GM23338 (cell line): ENCODE data around the gene RAB11B. TPM values are rescaled to one million over a fixed set of nuclear protein-coding genes. Genes with fewer than 3 reads are reported as not detected.

Source experiments
- ATAC-seq: fragments of 200-7000 bp; cut with Tn5 transposase; 3 replicates; pipeline ENCODE4 v1.9.1; 2020
- DNase-seq: peaks from one replicate; pipeline ENCODE4 v3.0.0-alpha.2; 2015; ENCODE audit warnings: low spot score
- H2AFZ ChIP-seq: fragments of 200-600 bp; sonication (generic); 2 replicates; pipeline ENCODE4 v1.8.0; 2016; ENCODE audit warnings: antibody characterized with exemption, mild to moderate bottlenecking, moderate library complexity
- H3F3A ChIP-seq: fragments of 200-600 bp; sonication (generic); replicated peaks from 2 replicates; pipeline ENCODE4 v1.8.0; 2017; ENCODE audit warnings: antibody characterized with exemption, mixed run types, low read depth
- H3K27ac ChIP-seq: fragments of 200-600 bp; sonication (generic); 2 replicates; pipeline ENCODE4 v1.6.1; 2016; ENCODE audit warnings: low read depth
- H3K27me3 ChIP-seq: fragments of 200-600 bp; sonication (generic); 2 replicates; pipeline ENCODE4 v1.8.0; 2016; ENCODE audit warnings: mild to moderate bottlenecking, mixed run types, moderate library complexity; ENCODE audit not compliant: insufficient read depth
- H3K36me3 ChIP-seq: fragments of 200-600 bp; sonication (generic); 2 replicates; pipeline ENCODE4 v1.8.0; 2016; ENCODE audit warnings: mild to moderate bottlenecking; ENCODE audit not compliant: insufficient read depth
- H3K4me1 ChIP-seq: fragments of 200-600 bp; sonication (generic); 2 replicates; pipeline ENCODE4 v1.8.0; 2016; ENCODE audit warnings: mild to moderate bottlenecking, moderate library complexity; ENCODE audit not compliant: insufficient read depth
- H3K4me2 ChIP-seq: fragments of 200-600 bp; sonication (generic); 2 replicates; pipeline ENCODE4 v1.7.1; 2017; ENCODE audit warnings: mixed run types
- H3K4me3 ChIP-seq: fragments of 200-600 bp; sonication (generic); 2 replicates; pipeline ENCODE4 v1.6.1; 2016; ENCODE audit warnings: mixed run types
- H3K79me2 ChIP-seq: fragments of 200-600 bp; sonication (generic); replicated peaks from 2 replicates; pipeline ENCODE4 v1.8.0; 2017; ENCODE audit warnings: mild to moderate bottlenecking; ENCODE audit not compliant: insufficient read depth
- H3K9me2 ChIP-seq: fragments of 200-600 bp; sonication (generic); 2 replicates; pipeline ENCODE4 v1.8.0; 2017; ENCODE audit not compliant: insufficient read depth
- H4K20me1 ChIP-seq: fragments of 200-600 bp; sonication (generic); replicated peaks from 2 replicates; pipeline ENCODE4 v1.8.0; 2017; ENCODE audit warnings: mild to moderate bottlenecking; ENCODE audit not compliant: insufficient read depth
- H3K27ac Mint-ChIP-seq: 2 replicates; pipeline ENCODE4 v1.8.0; 2020; ENCODE audit warnings: inconsistent platforms, mild to moderate bottlenecking, moderate library complexity, mixed read lengths
- H3K27me3 Mint-ChIP-seq: 3 replicates; pipeline ENCODE4 v1.8.0; 2022; ENCODE audit warnings: low read depth, mild to moderate bottlenecking, moderate library complexity, mixed read lengths, inconsistent platforms; ENCODE audit not compliant: insufficient read depth, poor library complexity
- H3K36me3 Mint-ChIP-seq: 3 replicates; pipeline ENCODE4 v1.8.0; 2021; ENCODE audit warnings: low read depth, mild to moderate bottlenecking, inconsistent platforms, moderate library complexity, mixed read lengths
- H3K4me1 Mint-ChIP-seq: 3 replicates; pipeline ENCODE4 v1.8.0; 2020; ENCODE audit warnings: mild to moderate bottlenecking, inconsistent platforms, mixed read lengths
- H3K4me3 Mint-ChIP-seq: 3 replicates; pipeline ENCODE4 v1.8.0; 2021; ENCODE audit warnings: moderate library complexity, mild to moderate bottlenecking, inconsistent platforms, mixed read lengths
- H3K9me3 Mint-ChIP-seq: 3 replicates; pipeline ENCODE4 v1.8.0; 2020; ENCODE audit warnings: moderate library complexity, mild to moderate bottlenecking, inconsistent platforms, mixed read lengths
- CREB1 ChIP-seq: fragments of 250-450 bp; sonication (Bioruptor Pico); IDR thresholded peaks from 2 replicates; pipeline ENCODE4 v1.5.0; 2020; ENCODE audit warnings: low read depth, mild to moderate bottlenecking, moderate library complexity
- CTCF ChIP-seq, 2 experiments: fragments of 200-600 bp in 1 of 2; sonication (generic) in 1 of 2; conservative IDR thresholded peaks; 2 replicates each; pipeline versions ENCODE4 v1.5.1 to v1.6.1; 2016 to 2017; ENCODE audit warnings: antibody characterized with exemption in 2 of 2, low read depth in 2 of 2, mild to moderate bottlenecking in 2 of 2, moderate library complexity in 1 of 2
- EZH2 ChIP-seq: fragments of 200-600 bp; sonication (generic); IDR thresholded peaks from one replicate; pipeline ENCODE4 v1.8.0; 2017; ENCODE audit warnings: antibody characterized with exemption, mild to moderate bottlenecking, low read depth; ENCODE audit not compliant: unreplicated experiment
- EZH2phosphoT487 ChIP-seq: fragments of 200-600 bp; sonication (generic); IDR thresholded peaks from one replicate; pipeline ENCODE4 v1.8.1; 2018; ENCODE audit warnings: antibody characterized with exemption; ENCODE audit not compliant: unreplicated experiment
- JUNB ChIP-seq: IDR thresholded peaks from one replicate; pipeline ENCODE4 v1.6.1; 2016; ENCODE audit warnings: antibody characterized with exemption; ENCODE audit not compliant: unreplicated experiment
- NANOG ChIP-seq: IDR thresholded peaks from 2 replicates; pipeline ENCODE4 v1.6.1; 2016; ENCODE audit warnings: antibody characterized with exemption, borderline replicate concordance
- POLR2AphosphoS5 ChIP-seq: IDR thresholded peaks from 2 replicates; pipeline ENCODE4 v1.6.1; 2016; ENCODE audit warnings: antibody characterized with exemption, low read depth
- STAT1 ChIP-seq: IDR thresholded peaks from one replicate; pipeline ENCODE4 v1.6.1; 2016; ENCODE audit warnings: antibody characterized with exemption; ENCODE audit not compliant: unreplicated experiment
- ZNF114 ChIP-seq: fragments of 250-450 bp; sonication (Bioruptor Pico); IDR thresholded peaks from 2 replicates; pipeline ENCODE4 v1.5.0; 2020; ENCODE audit warnings: mild to moderate bottlenecking, moderate library complexity
- ZNF331 ChIP-seq: fragments of 250-450 bp; sonication (Bioruptor Pico); IDR thresholded peaks from 2 replicates; pipeline ENCODE4 v1.5.0; 2020; ENCODE audit warnings: low read depth, mild to moderate bottlenecking, moderate library complexity
- ZNF462 ChIP-seq: fragments of 250-450 bp; sonication (Bioruptor Pico); IDR thresholded peaks from 2 replicates; pipeline ENCODE4 v1.5.0; 2020; ENCODE audit warnings: mild to moderate bottlenecking, moderate library complexity
- polyA plus RNA-seq: library from polyadenylated mRNA; unstranded; fragments of >200 nt; fragmentation: Nextera tagmentation; extraction: Ambion mirVana; gene quantifications from 2 replicates; pipeline ENCODE4 v1.2.1, GENCODE V29; 2016
- total RNA-seq: library from RNA; depleted of rRNA; stranded (reverse); fragments of >200 nt; shearing (Covaris generic); gene quantifications from 2 replicates; pipeline ENCODE4 v1.2.3, GENCODE V29; 2014
- TF ChIP-seq, protein P1 (sequence below): IDR thresholded peaks from 2 replicates; pipeline ENCODE4 v1.6.1; 2016; ENCODE audit warnings: antibody characterized with exemption
- TF ChIP-seq, protein P2 (sequence below): IDR thresholded peaks from one replicate; pipeline ENCODE4 v1.6.1; 2018; ENCODE audit warnings: antibody characterized with exemption; ENCODE audit not compliant: unreplicated experiment

Gene RAB11B
- total and polyA plus RNA-seq, 2 experiments from 2014 or later: 66.0 to 79.6 TPM

- Histone ChIP-seq H3K27me3 (no peaks in the 10 kb centered on the region), H3K4me2 (no peak overlapping the region), H3K27ac (no peak overlapping the region), H3K4me1 (no peaks in the 10 kb centered on the region), H3K9me2 (no peaks in the 10 kb centered on the region), H3F3A (0 out of 2 replicates have a peak, but pooled peaks cover 2% of the 10 kb centered on the region), H3K4me3 (no peak overlapping the region), H2AFZ (no peak overlapping the region), H3K36me3 (no peaks in the 10 kb centered on the region), H3K79me2 (peaks cover 4% of the 10 kb centered on the region; the same call in 1 of the 2 replicates), H4K20me1 (no peaks in the 10 kb centered on the region; the same call in 1 of the 2 replicates)
- Mint-ChIP-seq H3K4me1 (no peaks in the 10 kb centered on the region), H3K27me3 (peaks cover 8% of the 10 kb centered on the region), H3K9me3 (no peaks in the 10 kb centered on the region), H3K27ac (no peak overlapping the region), H3K4me3 (no peak overlapping the region), H3K36me3 (peaks cover 28% of the 10 kb centered on the region)
- TF ChIP-seq ZNF331 (CRISPR knock-in tag) (no peak), NANOG (no peak), EZH2phosphoT487 (no peak), POLR2AphosphoS5 (no peak), CTCF (conservative IDR thresholded peaks at IDR 0.05; ENCODE audit: low read depth in 2 of 2) (no peak), JUNB (no peak), ZNF462 (CRISPR knock-in tag) (no peak), EZH2 (no peak), STAT1 (no peak), ZNF114 (CRISPR knock-in tag) (no peak), CREB1 (CRISPR knock-in tag) (no peak)
- TF ChIP-seq, protein P1, sequence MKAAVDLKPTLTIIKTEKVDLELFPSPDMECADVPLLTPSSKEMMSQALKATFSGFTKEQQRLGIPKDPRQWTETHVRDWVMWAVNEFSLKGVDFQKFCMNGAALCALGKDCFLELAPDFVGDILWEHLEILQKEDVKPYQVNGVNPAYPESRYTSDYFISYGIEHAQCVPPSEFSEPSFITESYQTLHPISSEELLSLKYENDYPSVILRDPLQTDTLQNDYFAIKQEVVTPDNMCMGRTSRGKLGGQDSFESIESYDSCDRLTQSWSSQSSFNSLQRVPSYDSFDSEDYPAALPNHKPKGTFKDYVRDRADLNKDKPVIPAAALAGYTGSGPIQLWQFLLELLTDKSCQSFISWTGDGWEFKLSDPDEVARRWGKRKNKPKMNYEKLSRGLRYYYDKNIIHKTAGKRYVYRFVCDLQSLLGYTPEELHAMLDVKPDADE: no peak
- TF ChIP-seq, protein P2, sequence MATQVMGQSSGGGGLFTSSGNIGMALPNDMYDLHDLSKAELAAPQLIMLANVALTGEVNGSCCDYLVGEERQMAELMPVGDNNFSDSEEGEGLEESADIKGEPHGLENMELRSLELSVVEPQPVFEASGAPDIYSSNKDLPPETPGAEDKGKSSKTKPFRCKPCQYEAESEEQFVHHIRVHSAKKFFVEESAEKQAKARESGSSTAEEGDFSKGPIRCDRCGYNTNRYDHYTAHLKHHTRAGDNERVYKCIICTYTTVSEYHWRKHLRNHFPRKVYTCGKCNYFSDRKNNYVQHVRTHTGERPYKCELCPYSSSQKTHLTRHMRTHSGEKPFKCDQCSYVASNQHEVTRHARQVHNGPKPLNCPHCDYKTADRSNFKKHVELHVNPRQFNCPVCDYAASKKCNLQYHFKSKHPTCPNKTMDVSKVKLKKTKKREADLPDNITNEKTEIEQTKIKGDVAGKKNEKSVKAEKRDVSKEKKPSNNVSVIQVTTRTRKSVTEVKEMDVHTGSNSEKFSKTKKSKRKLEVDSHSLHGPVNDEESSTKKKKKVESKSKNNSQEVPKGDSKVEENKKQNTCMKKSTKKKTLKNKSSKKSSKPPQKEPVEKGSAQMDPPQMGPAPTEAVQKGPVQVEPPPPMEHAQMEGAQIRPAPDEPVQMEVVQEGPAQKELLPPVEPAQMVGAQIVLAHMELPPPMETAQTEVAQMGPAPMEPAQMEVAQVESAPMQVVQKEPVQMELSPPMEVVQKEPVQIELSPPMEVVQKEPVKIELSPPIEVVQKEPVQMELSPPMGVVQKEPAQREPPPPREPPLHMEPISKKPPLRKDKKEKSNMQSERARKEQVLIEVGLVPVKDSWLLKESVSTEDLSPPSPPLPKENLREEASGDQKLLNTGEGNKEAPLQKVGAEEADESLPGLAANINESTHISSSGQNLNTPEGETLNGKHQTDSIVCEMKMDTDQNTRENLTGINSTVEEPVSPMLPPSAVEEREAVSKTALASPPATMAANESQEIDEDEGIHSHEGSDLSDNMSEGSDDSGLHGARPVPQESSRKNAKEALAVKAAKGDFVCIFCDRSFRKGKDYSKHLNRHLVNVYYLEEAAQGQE: no peak
- DNase-seq (no peak), ATAC-seq (no peak)
Measured at GRCh38 chr19:8403820-8404109, 13.6 kb downstream of the RAB11B start.
